ENCODE measurements around the gene VAPB. TPM values are rescaled to one million over a fixed set of nuclear protein-coding genes. Genes with fewer than 3 reads are reported as not detected.

Gene VAPB
- total RNA-seq, 2 donors from 2014 or later, result 23.7 to 30.8 TPM

DNA sequence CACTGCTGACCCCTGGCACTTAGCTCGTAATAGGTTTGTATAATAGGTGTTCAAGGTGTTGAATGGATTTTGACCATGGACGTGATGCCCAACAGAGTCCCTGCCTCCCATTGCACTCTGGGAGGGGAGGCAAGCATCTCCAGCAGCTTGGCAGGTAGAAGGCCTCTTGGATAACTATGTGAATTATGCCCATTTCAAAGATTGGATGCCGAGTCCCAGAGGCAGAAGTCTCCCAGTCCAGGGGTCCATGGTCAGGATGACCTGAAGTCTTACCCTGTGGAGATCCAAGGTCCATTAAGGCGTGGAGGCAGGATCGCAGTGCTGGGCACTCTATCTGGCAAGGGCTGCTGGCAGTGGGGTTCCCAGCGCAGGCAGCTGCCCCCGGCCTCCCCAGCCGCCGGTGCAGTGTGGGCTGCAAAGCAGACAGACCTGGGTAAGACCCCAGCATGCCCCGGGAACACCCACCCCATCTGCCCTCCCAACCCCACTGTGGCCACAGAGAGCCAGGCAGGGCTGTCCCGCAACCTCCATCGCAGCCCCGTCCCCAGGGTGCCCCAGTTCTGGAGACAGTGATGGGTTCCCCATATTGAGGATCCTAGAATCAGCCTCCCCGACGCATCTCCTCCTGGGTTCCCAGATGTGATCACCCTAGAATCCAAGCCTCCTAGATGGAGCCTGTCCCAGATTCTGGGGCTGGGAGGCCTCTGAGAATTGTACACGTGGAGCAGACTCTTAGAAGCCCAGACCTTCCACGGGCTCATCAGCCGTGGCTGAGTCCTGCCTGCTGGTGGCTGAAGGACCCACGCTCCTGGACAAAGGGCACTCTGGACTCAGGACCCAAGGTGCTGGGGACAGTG, 81.5 kb downstream of the VAPB start:
- ATAC-seq, result no peak
- DNase-seq, result no peak
- no peaks in the 10 kb centered on the region for H3K27me3 Mint-ChIP-seq
- H3K27ac Mint-ChIP-seq, result no peak overlapping the region
- no peak overlapping the region for H3K4me3 Mint-ChIP-seq
- no peaks in the 10 kb centered on the region for H3K9me3 ChIP-seq (ENCODE audit: control insufficient read depth, low read length, poor library complexity, severe bottlenecking)
- H3K36me3 Mint-ChIP-seq (ENCODE audit: low read depth), result no peaks in the 10 kb centered on the region
- no peaks in the 10 kb centered on the region for H3K4me1 Mint-ChIP-seq

DNA sequence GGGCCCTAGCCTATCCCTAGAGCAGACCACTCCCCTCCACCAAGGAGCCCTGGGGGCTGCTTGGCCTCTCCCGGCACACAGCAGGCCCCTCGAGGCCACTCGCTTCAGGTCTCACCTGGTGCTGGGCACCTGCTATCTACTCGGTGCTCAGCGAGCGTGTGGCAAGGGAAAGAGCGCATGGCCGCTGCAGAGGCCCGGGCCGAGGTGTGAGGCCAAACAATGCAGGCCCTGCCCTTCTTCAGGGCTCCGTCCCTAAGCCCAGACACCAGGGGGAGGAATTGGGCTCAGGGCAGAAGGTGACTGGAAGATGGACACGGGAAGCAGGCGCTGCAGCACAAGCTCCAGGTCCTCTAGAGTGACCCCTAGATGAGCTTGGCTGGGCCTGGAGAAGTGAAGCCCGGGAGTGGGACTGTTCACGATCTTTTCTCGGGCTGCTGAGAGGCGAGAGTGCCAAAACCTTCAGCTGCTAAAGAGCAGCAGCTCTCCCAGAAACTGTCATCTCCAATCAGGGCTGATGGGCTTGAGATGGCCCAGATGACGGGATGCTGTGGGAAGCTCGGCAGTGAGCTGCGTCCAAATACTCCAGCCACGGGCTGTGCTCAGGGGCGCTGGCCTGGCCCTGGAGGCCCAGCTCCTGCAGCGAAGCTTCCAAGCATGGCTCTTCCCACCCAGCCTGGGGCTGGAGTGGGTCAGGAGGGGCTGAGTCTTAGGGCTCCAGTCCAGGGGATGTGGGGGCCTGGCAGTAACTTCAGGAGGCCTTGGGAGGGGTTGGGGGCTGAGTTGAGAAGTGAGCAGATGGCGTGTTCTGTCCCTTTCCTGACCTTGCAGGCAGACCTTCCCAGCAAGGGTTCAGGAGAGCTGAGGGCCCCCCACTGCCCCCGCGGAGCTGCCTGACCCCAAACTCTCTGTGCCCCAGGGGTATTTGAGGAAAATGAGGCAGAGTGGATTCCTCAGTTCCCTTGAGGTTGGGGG, 82.5 kb downstream of the VAPB start:
- ATAC-seq (no peak), DNase-seq (no peak)
- H3K4me1 Mint-ChIP-seq, result no peaks in the 10 kb centered on the region
- H3K4me3 Mint-ChIP-seq, result no peak overlapping the region
- H3K27ac Mint-ChIP-seq, result no peak overlapping the region
- no peaks in the 10 kb centered on the region for H3K36me3 Mint-ChIP-seq (ENCODE audit: low read depth)
- H3K27me3 Mint-ChIP-seq, result no peaks in the 10 kb centered on the region
- H3K9me3 ChIP-seq (ENCODE audit: control insufficient read depth, low read length, poor library complexity, severe bottlenecking), result no peaks in the 10 kb centered on the region

DNA sequence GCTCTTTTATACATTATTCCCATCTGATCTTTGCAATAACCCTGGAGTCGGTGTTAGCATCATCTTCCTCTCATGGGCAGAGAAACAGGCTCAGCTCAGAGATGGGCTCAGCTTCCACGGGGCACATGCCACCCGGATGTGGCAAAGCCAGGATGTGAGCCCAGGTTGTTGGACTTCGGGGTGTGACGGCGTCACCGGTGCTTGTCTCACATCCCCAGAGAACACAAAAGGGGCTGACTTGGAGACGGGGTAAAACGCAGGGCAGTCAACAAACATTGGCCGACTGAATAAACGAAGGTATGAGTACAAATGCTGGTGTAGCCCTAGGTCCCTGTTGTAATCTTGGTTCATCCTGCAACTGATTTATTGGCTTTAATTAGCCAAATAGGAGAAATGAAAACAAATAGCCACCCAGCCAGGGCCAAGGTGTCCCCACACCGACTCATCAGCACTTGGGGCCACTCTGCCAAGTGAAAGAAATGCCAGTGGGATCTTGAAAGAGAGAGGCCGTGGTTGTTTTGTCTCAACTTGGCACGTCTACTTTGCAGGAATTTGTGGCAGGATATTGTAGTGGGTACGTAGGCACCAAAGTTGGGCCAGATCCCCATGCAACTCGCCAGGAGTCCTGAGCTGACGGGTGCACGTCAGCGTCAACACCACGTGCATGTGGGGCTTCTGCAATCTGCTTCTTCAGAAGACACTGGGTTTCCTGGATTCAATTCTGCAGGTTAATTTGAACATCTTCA, 83.4 kb downstream of the VAPB start:
- DNase-seq (no peak), ATAC-seq (no peak)
- Mint-ChIP-seq H3K4me3 (no peak overlapping the region), H3K36me3 (ENCODE audit: low read depth) (no peaks in the 10 kb centered on the region), H3K27ac (no peak overlapping the region), H3K4me1 (no peaks in the 10 kb centered on the region), H3K27me3 (peaks cover 4% of the 10 kb centered on the region)
- H3K9me3 ChIP-seq (ENCODE audit: control insufficient read depth, low read length, poor library complexity, severe bottlenecking), result no peaks in the 10 kb centered on the region

DNA sequence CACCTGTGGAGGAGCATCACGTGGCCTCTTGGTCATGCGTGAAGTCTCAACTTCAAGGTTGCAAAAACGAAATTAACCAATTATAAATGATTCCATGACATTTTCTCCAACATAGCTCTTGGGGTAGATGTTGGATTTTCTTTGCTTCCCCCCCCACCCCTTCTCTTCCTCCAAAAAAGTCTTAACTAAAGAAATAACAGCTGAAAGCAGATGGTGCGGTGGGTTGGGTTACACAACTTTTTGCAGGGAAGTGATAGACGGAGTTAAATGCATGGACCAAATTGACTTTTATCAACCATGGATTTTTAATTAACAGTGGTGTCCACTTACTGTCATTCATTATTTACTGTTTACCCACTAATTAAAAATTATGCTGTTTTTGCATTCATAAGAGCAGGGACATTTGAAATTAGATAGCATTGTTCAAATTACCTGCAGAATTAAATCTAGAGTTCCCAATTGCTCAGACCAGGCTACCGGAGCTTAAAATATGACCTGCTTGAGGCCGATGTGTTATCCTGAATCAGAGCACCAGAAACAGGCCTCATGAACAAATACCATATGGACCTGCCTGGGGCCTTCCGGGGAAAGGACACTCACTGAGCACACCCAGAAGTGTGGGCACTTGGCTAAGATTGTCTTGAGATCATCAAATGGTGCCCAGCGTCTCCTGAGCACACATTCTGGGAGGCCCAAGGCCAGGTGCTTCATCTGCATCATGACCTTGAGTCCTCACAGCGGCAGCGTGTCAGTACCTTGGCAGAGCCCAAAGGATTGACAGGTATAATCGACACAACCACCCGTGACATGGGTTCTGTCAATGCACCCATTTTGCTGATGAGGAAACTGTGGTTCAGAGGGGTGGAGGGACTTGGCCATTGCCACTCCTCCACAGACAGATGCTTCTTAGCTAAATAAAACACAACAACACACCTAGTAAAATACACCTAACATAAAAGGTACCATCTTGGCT, 84.7 kb downstream of the VAPB start:
- ATAC-seq (no peak), DNase-seq (no peak)
- H3K27ac Mint-ChIP-seq, result no peak overlapping the region
- H3K4me3 Mint-ChIP-seq, result no peak overlapping the region
- H3K4me1 Mint-ChIP-seq, result no peaks in the 10 kb centered on the region
- no peaks in the 10 kb centered on the region for H3K9me3 ChIP-seq (ENCODE audit: control insufficient read depth, low read length, poor library complexity, severe bottlenecking)
- H3K36me3 Mint-ChIP-seq (ENCODE audit: low read depth), result peaks cover 2% of the 10 kb centered on the region
- H3K27me3 Mint-ChIP-seq, result peaks cover 4% of the 10 kb centered on the region

DNA sequence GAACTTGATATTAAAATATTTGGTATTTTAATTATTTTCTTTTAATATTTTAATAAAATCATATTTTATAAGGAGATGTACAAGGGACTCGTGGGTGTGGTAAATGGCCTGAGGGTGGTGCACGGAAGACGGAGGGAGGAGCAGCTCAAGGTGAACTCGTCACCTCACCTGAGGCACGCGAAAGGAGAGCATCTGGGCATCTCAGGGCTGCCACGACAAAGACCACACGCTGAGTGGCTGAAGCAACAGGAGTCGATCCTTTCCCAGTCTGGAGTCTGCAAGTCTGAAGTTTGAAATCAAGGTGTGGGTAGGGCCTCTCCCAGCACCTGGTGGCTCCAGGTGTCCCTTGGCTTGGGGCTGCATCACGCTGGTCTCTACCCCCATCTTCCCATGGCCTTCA, 86.4 kb downstream of the VAPB start:
- no peaks in the 10 kb centered on the region for H3K9me3 ChIP-seq (ENCODE audit: control insufficient read depth, low read length, poor library complexity, severe bottlenecking)
- Mint-ChIP-seq H3K36me3 (ENCODE audit: low read depth) (peaks cover 2% of the 10 kb centered on the region), H3K4me1 (no peaks in the 10 kb centered on the region), H3K27ac (no peak overlapping the region), H3K27me3 (peaks cover 4% of the 10 kb centered on the region), H3K4me3 (no peak overlapping the region)
- DNase-seq (no peak), ATAC-seq (no peak)

DNA sequence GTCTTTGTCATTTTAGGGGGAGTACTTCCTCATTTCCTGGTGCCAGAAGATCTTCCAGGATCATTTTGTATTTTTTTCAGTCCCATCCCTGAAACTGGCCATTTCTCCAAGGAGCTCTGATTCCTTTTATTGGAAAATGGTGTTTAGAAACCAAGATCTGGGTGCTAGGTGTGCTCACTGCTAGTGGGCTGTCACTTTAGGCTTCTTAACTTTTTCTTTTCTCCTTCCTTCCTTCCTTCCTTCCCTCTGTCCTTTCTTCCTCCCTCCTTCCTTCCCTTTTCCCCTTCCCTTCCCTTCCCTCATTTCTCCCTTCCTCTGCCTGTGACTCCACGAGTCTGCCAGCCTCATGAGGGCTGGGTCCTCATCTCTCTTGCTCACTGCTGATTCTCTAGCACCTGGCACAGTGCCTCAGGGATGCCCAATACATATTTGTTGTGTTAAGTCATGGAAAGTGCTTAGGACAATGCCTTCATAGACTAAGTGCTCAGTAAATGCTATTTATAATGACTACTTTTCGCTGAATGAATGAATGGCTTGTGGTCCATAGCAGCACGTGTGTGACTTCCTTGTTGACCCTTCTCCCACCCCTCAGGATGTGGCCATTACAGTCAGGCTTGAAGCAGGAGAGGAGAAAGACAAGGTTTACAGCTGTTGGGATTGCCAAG, 89.2 kb downstream of the VAPB start:
- ATAC-seq (no peak), DNase-seq (no peak)
- H3K27ac Mint-ChIP-seq, result no peak overlapping the region
- H3K36me3 Mint-ChIP-seq (ENCODE audit: low read depth), result peaks cover 6% of the 10 kb centered on the region
- H3K4me3 Mint-ChIP-seq, result no peak overlapping the region
- peaks cover 11% of the 10 kb centered on the region for H3K27me3 Mint-ChIP-seq
- H3K9me3 ChIP-seq (ENCODE audit: control insufficient read depth, low read length, poor library complexity, severe bottlenecking), result no peaks in the 10 kb centered on the region
- peaks cover 3% of the 10 kb centered on the region for H3K4me1 Mint-ChIP-seq

DNA sequence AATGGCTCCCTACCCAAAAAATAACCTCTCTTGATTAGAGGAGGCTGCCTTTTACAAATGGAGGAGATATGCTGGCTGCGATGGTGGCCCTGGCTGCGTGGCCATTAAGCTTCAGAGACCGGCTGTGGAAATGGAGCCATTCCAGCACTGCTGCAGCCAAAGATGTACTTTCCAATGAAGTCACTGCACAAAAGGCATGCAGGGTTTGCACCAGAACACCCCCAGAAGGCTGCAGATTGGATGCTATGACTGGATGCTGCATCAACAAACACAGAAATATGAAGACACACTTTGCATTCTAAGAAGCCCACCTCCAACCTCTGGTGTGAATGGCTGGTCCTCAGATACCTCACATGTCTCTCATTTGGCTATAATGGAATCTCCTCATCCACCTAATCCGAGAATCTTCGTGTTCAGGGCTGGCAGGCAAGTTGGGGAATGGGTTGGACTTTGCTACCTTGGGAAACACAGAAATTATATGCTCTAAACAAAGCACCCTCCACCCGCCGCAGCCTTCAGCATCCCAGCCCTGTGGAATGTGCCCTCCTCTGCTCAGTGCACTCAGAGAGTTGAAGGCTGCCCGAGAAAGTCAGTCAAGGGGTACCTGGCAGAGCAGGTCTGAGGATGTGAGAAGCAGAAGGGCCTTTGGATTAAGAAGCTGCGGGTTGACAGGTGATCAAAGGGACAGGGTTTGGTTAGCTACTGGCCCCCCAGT, 90.9 kb downstream of the VAPB start:
- no peak for ATAC-seq
- Mint-ChIP-seq H3K27me3 (peaks cover 16% of the 10 kb centered on the region), H3K4me3 (no peak overlapping the region), H3K27ac (no peak overlapping the region), H3K36me3 (ENCODE audit: low read depth) (peaks cover 6% of the 10 kb centered on the region), H3K4me1 (peaks cover 3% of the 10 kb centered on the region)
- H3K9me3 ChIP-seq (ENCODE audit: control insufficient read depth, low read length, poor library complexity, severe bottlenecking), result no peaks in the 10 kb centered on the region
- no peak for DNase-seq

DNA sequence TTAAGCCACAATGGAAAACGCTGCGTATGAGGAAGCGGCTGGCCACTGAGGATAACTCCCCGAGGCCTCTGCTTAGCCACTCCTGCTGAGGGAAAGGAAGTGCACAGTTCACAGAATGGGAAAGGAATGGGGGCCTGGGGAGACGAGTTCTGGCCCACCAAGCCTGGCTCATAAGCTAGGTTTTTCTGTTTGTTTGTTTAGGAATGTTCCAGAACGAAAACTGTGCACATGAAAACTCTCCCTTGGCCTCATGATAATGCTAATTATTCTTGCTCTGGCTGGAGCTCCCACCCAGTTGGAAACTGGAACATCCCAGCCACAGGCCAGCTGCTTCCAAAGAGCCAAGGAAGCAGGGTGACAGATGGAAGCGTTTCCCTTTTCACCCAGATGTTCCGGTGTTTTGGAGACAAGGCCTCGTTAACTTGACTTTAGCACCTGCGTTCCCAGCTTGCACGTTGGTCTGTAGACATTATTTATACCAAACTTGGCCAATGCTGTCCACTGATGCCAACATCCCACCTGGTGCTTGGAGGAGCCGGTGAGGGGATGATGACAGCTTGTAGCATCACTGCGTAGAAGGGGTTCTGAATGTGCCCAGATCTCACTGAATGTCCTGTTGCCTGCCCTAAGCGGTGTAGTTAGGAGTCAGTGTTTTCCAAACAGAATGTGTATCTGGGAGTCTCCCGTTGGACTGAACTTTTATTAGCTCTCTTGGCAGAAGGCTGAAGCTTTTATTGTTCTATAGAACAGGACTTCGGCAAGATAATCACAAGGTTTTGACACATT, 91.7 kb downstream of the VAPB start:
- peaks cover 16% of the 10 kb centered on the region for H3K27me3 Mint-ChIP-seq
- peaks cover 6% of the 10 kb centered on the region for H3K36me3 Mint-ChIP-seq (ENCODE audit: low read depth)
- no peak overlapping the region for H3K27ac Mint-ChIP-seq
- peaks cover 3% of the 10 kb centered on the region for H3K4me1 Mint-ChIP-seq
- H3K4me3 Mint-ChIP-seq, result no peak overlapping the region
- DNase-seq (no peak), ATAC-seq (no peak)
- H3K9me3 ChIP-seq (ENCODE audit: control insufficient read depth, low read length, poor library complexity, severe bottlenecking), result no peaks in the 10 kb centered on the region

DNA sequence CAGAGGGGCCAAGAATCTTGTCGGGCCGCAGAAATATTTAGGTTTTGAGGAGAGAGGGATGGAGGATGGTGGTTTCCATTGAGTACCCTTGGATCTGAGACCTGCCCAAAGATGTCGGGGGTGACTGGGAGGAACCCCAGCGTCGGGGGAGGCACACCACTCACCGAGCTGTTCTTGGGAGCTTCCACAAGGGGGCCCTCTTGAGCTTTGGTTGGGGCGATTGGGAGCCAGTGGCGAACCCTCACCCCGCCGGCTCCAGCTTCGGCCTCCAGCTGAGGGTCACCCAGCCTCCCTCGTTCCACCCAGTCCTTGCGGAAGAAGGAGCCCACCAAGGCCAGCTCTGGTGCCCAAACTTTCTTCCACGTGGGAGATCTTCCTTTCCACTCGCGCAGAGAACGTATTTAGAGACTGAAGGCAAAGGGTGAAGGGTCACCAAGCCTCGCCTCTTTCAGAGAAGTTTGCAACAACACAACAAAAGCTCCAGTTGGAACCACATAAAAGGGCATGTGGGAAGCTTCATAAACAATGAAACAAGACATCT, 92.5 kb downstream of the VAPB start:
- ATAC-seq, result peak; percentile 61
- DNase-seq, result peak in 1 of 3 donors; percentile 46
- H3K36me3 Mint-ChIP-seq (ENCODE audit: low read depth), result peaks cover 6% of the 10 kb centered on the region
- H3K27me3 Mint-ChIP-seq, result peaks cover 16% of the 10 kb centered on the region
- peaks cover 2% of the 10 kb centered on the region for H3K9me3 ChIP-seq (ENCODE audit: control insufficient read depth, low read length, poor library complexity, severe bottlenecking)
- H3K27ac Mint-ChIP-seq, result no peak overlapping the region
- H3K4me1 Mint-ChIP-seq, result peaks cover 3% of the 10 kb centered on the region
- H3K4me3 Mint-ChIP-seq, result no peak overlapping the region

DNA sequence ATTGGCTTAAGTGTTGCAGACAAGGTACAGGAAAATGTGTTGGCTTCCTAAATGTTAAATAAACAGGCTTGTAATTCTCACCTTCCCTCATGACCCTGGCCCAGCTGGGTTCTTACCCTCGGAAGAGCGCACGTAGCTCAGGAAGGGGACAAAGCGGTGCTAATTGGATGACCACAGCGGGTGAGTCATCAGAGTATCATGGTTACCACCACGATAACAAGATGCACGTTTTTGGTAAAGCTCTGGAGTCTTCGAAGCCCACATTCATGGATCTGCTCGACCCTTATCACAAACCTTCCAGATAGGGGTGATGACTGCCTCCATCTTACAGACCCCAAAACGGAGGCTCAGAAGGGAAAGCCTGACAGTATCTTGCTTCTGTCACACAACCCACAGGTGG, 93.4 kb downstream of the VAPB start:
- peaks cover 2% of the 10 kb centered on the region for H3K9me3 ChIP-seq (ENCODE audit: control insufficient read depth, low read length, poor library complexity, severe bottlenecking)
- DNase-seq, result no peak
- Mint-ChIP-seq H3K4me1 (peaks cover 3% of the 10 kb centered on the region), H3K4me3 (no peak overlapping the region), H3K27me3 (peaks cover 12% of the 10 kb centered on the region), H3K36me3 (ENCODE audit: low read depth) (peaks cover 6% of the 10 kb centered on the region), H3K27ac (no peak overlapping the region)
- ATAC-seq, result no peak

Data from T-helper 17 cell (primary cell).